Left ventricle myocardium inferior (tissue), 1 donor: Measurements from ENCODE around the gene SELL. TPM values are rescaled to one million over a fixed set of nuclear protein-coding genes. Genes with fewer than 3 reads are reported as not detected.

Experiments
- DNase-seq: peaks from one replicate; pipeline ENCODE4 v3.0.0-alpha.2; 2020
- H3K27ac ChIP-seq: fragments of 200-600 bp; replicated peaks from 2 replicates; pipeline ENCODE4 v1.8.0; 2021
- H3K27me3 ChIP-seq: fragments of 200-600 bp; 2 replicates; pipeline ENCODE4 v1.8.0; 2021; ENCODE audit warnings: low read depth
- H3K36me3 ChIP-seq: fragments of 200-600 bp; 2 replicates; pipeline ENCODE4 v1.8.0; 2021
- H3K4me1 ChIP-seq: fragments of 200-600 bp; 2 replicates; pipeline ENCODE4 v1.8.0; 2021
- H3K4me3 ChIP-seq: fragments of 200-600 bp; 2 replicates; pipeline ENCODE4 v1.8.0; 2021; ENCODE audit warnings: mild to moderate bottlenecking, moderate library complexity
- H3K9me3 ChIP-seq: fragments of 200-600 bp; replicated peaks from 2 replicates; pipeline ENCODE4 v1.8.0; 2021
- CTCF ChIP-seq: fragments of 200-600 bp; IDR thresholded peaks from 2 replicates; pipeline ENCODE4 v1.8.0; 2021; ENCODE audit warnings: antibody characterized with exemption, mild to moderate bottlenecking, borderline replicate concordance
- intact Hi-C: fragments of 100-400 bp; cut with micrococcal nuclease; formaldehyde crosslinking; loops from one replicate; pipeline ENCODE4 v1.11.0; 2022
- total RNA-seq: library from RNA; stranded (reverse); fragmentation: NEBNext Ultra II Directional; extraction: Animal tissue kit (Norgen Biotek cat#: 25700); gene quantifications from one replicate; pipeline ENCODE4 v1.2.1, GENCODE V29; 2021
- donor health status: DM: no; HTN: yes; CAD: no; lungs with severe emphysema.

The SELL gene
- total RNA-seq, 1 donor from 2014 or later = 1.2 TPM

- no peak overlapping the region for H3K4me3 ChIP-seq
Measured at GRCh38 chr1:169644297-169644696, 67.1 kb downstream of the SELL start.

More at GRCh38 chr1:169644297-169644696, 67.1 kb downstream of the SELL start:
- Histone ChIP-seq H3K9me3 (no peaks in the 10 kb centered on the region), H3K36me3 (no peaks in the 10 kb centered on the region), H3K4me1 (no peaks in the 10 kb centered on the region), H3K27me3 (peaks cover 31% of the 10 kb centered on the region), H3K27ac (no peak overlapping the region)
- no peak for DNase-seq
- intact Hi-C loops = no loop called here
- TF ChIP-seq CTCF = no peak

Other genes with a start within 250 kb of the SELL start
- 16.6 TPM for gene SLC19A2, start 225.7 kb downstream of the SELL start, total RNA-seq
- gene F5, start 125.1 kb downstream of the SELL start, total RNA-seq = 14.7 TPM
- gene SELP, start 81.5 kb downstream of the SELL start, total RNA-seq = 10.9 TPM
- gene SELE, start 22.5 kb upstream of the SELL start, total RNA-seq = 0.44 TPM
- 5.9 TPM for gene METTL18, start 83.3 kb upstream of the SELL start, total RNA-seq
- 5.6 TPM for gene SCYL3, start 182.3 kb upstream of the SELL start, total RNA-seq